HG02588 (cell line): ENCODE measurements around the gene CNTNAP2.

Experiments
- ATAC-seq: cut with Tn5 transposase; IDR thresholded peaks from one replicate; pipeline ENCODE4 v1.9.1; 2021; ENCODE audit warnings: mild to moderate bottlenecking, moderate library complexity; ENCODE audit not compliant: unreplicated experiment

Gene CNTNAP2

DNA sequence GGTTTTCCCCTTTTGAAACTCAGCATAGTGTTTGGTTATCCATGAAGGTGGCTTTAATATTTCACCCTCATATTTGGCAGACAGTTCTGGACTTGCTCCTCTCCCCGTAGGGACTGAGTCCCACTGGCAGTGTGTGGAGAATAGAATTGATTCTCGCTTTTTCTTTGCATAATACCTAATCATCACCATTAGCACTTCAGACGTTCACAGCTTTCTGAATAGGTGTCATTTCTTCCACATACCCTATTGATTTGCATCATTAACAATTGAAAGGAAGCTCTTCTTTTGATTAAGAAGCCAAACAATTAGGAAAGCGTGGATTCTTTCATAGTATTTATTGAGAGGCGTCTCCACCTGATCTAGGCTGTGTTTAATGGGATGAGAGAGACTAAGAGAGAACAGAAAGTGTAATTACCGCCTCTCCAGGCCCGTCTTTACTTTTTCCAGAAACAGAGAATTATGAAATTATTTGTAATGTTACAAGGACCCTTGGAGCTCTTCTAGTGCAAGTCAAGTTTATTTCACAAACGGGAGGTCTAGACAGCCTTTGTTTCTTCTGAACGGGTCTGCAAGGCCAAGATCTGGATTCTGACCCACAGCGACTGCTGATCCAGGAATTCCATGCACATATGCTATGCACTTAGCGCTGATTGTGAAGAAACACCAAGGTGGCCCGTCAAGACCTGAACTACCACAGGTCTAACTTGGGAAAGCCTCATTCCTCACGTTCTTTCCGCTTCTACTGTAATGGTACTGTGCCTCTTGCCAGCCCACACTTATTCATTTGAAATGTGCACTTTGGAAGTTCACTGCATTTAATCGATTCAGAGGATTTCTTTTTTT, 2224.1 kb downstream of the CNTNAP2 start:
- ATAC-seq = no peak

DNA sequence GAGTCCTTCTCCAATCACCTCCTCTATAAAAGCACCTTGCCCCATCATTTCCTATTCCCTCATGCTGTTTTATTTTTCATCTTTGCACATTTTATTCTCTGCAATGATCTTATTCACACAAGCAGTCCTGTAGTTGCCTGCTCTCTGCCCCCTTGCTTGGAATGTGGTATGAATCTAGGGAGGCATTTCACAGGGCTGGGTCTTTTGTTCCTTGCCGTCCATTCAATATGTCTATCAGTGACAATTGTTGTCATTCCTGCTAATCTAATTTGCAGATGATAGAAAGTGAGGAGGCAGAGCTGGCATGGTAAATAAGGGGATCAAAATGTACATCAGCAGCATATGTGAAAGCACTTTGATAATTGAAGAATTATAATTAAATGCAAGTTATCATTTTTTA, 2227.8 kb downstream of the CNTNAP2 start:
- no peak for ATAC-seq

DNA sequence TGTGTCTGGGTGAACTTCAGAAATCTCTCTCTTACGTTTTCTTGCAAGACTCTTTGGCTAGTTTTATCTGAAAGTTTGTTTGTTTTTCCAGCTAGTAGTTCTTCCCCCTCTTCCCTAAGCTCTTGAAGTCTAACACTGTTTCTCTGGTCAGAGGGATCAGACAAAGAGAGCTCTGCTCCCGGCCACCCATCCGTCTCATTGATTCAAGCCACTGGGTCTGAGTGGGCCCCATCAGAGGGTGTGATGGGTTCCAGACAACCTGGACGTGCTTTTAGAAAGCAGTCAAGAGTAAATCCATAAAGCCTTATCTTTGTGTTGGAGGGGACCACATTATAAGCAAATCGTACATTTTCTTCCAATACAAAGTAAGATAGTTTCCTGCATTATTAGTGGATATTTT, 2231.4 kb downstream of the CNTNAP2 start:
- ATAC-seq = no peak

DNA sequence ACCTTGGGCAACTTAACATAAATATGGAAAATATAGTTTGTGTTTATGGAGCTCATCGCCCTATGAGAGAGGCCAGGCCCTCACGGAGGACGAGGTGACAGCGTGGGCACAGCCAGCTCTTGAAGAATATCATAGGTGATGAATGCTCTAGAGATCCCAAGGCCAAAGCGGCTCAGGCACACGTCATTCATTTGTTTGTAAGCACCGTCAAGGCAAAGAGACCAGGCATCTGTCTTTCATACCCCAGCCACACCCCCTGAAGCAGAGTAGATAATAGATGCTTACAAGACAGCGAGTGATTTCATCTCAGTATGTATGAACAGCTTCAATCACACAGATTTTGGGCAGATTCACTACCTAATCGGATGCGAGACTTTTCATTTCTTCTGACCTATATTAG, 2231.9 kb downstream of the CNTNAP2 start:
- ATAC-seq = no peak

DNA sequence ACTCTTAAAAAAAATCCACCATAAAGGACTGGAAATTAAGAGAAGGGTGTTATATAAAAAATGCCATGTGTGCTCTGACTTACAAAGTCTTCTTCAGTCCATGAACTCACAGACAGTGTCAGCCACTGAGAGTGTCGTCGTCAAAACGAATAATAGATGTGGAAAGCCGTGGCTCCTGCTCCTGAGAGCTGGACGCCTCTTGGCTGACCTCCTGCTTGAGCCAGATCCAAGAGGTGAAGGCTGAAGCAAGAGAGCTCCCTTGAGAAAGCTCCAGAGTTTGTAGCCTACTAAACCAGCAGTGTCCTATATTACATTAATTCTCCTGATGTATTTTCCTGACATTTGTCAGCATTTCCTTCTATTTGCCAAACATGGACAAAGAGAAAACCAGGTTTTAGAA, 2239.7 kb downstream of the CNTNAP2 start:
- ATAC-seq = no peak

DNA sequence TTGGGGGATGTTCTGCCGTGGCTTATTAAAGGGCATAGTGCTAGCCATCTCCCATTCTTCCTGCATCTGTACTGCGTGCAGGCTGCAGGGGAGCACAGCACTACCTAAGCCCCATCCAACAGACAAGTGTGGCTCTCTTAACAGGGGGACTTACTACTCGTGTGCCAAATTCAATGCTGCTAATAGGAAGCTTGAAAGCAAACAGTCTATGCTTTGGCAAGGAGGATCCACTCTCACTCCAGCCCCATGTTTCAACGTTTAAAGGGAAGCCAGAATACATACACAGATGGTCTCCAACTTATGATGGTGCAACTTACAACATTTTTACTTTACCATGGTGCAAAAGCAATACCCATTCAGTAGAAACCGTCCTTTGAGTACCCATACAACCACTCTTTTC, 2245.9 kb downstream of the CNTNAP2 start:
- ATAC-seq = no peak

DNA sequence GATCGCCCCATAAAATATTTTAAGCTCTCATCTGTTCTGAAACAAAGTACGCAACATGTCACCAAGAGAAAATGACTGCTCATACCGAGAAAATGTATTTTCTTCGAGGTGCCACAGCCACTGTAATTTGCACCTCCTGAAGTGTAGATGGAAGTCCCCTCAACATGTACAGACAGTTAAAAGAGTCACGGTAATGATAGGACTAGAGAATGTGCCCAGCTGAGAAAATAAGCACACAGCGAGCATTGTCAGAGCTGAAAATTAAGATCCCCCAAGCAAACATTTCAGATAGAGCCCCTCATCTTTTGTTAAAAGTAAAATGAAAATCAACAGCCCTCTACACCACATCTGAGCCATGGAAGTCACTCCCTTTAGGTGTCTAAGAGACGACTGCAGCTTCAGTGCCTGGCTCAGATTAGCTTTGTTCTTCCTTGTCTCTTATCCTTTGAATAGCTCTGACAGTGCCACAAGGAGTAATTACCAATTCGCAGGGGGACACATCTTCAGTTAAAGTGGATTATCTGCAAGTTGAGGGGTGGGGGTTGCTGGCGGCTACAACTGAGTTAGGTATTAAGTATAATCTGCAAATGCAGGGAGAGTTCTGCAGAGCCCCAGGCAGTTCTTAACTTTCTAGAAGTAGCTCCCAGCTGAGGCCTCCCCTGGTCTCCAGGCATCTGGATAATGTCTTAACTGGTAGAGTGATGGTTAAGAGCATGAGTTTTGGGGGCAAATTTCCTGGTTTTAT, 2251.3 kb downstream of the CNTNAP2 start:
- no peak for ATAC-seq

DNA sequence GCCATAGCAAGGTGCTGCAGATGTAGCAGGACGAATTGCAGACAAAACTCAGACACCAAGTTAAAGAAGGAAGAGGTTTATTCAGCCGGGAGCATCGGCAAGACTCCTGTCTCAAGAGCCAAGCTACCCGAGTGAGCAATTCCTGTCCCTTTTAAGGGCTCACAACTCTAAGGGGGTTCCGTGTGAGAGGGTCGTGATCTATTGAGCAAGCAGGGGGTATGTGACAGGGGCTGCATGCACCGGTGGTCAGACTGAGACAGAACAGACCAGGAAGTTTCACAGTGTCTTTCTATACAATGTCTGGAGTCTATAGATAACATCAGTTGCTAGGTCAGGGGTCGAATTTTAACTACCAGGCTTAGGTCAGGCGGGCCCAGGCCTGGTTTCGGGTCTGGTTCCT, 2252.0 kb downstream of the CNTNAP2 start:
- no peak for ATAC-seq

DNA sequence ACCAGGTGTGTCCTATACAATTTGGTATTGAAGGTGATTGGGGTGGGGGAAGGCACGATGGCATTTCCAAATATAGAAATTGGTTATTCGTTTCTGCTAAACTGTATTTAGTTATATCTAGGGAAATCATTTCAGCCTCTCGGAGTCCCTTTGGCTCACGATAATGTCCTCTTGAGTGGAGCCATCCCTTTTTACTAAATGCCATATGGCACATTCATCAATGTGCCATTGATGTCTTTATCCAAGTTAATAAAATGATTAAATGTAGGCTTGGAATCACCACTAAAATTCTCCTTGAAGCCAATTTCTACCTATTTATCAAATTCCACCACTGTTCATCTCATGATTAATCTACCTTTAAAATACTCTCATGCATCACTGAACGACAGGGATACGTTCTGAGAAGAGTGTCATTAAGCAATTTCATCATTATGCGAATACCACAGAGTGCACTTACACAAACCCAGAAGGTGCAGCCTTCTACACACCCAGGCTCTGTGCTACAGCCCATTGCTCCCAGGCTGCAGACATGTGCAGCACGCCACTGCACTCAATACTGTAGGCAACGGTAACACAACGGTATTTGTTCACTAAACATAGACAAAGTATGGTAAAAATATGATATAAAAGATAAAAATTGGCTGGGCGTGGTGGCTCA, 2254.8 kb downstream of the CNTNAP2 start:
- ATAC-seq = no peak

DNA sequence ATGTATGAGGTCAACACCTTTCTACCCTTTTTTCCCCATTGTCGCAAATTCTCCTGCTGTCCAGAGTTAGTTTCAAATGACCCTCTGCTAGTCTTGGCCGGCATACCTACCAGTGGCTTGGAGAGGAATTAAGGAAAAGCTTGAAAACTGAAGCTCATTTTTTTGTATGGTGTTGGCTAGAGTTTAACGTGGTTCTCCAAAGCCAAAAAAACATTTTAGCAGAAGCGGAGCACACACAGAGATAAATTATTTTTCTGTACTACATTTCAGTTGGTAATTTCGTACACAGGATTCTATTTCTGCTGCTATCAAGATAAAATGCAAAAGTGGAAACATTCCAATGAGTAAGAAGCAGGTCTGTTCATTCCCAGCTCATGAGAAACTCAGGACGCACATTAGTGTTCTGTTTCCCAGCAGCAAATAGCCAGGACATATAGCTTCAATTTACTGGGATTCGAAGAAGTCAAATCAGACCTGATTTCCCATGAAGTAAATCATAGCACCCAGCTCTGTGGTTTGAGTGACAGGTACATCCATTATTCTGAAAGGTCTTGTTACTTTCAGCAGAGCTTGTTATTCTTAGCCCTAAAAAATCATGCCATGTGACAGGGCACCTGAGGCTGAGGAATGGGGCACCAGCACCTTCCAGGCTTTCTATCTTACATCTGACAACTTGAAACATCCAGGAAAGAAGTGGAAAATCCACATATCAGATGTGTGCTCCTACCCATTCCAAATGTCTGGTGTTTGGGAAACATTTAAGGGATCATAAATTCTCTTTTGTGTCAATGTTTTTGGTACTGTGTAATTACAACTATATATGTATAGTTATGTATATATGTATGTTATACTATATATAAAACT, 2258.0 kb downstream of the CNTNAP2 start:
- no peak for ATAC-seq

DNA sequence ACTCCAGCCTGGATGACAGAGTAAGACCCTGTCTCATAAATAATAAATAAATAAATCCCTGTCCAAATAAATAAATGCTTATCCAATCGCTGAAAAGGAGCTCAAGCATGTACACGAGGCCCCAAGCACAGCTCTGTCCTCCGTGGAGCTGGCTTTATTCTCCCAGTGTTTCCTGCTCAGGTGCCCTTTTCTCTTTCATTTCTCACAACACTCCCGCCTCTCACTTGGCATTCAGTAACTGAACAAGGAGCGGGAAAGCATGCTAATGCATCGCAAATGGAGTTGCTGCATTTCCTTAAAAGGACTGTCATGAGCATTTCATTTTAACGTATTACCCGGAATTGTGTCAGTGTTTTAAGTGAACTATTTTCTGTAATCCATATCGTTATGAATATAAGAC, 2263.1 kb downstream of the CNTNAP2 start:
- no peak for ATAC-seq

DNA sequence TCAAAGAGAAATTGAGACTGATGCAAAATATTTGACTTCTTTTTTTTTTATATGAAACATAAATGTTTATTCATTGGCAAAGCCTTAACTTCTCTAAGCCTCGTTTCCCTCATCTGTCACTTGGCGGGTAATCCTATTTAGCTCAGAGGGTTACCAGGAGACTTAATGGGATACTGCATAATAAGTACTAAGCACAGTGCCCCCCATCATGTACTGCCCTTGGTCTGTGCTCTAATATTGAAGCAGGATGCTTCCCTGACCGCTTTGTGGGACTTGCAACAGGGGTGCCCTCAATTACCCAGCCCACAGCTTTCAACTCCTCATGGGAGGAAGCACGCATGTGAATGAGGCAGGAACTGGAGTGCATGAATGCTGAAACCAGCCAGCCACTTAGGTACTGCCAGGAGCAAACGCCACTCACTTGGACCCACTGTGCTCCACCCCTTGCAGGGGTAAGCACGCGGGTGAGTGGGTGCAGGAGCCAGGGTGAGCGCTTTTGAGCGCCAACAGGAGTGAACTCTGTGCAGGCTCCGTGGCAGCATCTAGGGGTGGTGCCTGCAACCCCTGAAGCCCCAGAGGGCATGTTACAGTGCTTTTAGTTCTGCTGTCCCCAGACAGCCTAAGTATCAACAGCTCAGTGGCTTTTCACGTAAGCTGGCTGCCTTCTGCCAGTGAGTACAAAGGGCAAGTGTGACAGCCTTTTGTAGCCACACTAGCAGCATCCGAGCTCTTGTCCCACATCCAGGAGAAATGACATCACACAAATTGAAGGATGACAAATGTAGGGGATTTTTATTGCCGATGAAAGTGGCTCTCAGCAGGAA, 2264.2 kb downstream of the CNTNAP2 start:
- ATAC-seq = no peak

DNA sequence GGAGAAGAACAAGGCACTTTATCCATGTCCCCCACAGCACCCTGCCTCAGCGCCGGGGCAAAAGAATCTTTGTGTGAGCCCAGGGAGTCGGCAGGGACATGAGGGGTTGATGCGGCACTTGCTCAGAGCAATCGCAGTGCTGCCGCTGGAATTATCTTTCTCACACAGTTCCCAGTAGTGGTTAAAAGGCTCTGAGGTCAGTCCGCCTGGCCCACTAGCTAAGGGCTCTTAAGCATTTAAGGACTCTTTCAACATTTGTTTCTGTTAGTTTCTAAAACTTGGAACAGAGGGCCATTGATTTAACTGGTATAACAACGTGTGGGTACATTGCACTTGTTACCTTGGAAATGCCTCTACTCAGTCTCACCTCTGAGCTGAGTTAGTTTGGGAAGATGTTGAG, 2266.0 kb downstream of the CNTNAP2 start:
- ATAC-seq = no peak

DNA sequence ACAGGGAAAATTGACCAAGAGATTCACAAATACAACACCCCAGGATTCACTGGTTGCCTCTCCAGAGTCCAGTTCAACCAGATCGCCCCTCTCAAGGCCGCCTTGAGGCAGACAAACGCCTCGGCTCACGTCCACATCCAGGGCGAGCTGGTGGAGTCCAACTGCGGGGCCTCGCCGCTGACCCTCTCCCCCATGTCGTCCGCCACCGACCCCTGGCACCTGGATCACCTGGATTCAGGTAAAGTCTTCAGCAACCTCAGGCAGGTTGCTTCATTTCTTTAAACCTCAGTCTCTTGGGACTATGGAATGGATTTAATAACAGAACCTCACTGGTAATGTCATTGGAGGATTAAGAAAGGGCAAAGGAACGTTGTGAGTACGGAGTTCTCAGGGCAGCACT, 2267.1 kb downstream of the CNTNAP2 start:
- no peak for ATAC-seq

DNA sequence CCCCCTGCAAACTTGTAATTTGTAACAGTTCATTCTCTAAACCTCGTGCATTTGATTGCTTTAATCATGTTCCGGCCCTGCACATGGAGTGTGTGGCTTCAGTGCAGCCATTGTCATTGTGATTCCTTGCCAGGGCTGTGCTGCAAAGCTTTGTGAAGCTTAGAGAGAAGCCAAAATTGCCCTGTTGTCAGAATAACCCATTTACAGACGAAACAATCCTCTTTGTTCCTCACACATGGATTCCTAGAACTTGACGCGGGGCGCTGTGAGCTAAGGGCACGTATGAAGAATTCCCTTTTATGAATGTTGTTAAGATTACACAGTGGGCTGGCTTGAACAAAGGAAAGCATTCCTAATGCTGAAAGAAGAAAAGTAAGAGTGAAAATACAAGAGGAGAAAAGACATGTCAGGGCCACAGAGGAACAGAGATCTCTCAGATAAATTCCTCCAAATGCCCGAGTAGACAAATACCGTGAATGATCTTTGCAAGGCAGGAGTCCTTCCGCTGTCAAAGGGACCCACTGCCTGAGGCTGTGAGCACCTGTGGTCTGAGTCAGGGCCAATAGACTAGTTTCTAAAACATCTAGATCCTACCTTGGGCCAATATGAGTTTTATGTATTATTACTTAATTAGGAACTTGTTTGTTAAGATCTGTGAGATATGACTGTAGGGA, 2268.5 kb downstream of the CNTNAP2 start:
- no peak for ATAC-seq

DNA sequence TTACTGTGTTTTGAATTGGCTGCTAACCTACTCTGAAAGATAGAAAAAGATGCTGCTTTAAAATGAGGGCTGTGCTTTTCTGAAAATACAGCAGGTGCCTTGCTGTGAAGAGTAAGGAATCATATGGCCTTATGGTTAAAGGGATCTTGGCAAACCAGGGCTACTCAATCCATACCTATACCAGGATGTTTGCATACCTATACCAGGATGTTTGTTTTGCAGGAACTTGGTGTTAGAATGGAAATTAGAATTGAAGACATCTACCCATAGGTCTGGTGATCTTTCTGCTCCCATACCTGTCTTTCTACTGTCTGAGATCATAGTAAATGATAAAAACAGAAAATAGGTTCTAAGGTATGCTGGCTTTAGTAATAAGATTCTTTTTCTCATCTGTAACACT, 2273.8 kb downstream of the CNTNAP2 start:
- ATAC-seq = no peak

DNA sequence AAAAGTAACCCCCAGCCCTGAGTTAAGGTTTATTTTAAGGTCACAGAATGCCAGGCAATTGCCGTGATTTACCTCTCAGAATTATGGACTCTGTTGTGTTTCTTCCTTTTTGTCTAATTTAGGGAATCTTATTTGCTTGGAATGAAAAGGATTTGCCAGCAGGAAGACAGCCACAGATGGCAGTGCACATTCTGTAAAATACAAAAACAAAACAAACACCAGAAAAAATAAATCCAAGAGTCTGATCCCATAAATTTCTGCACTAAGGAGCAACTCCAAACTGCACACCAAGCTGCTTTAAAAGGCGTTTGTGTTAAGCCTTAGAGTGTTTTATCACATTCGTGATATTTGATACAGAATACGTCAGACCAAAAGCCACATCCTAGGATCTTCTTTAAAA, 2275.0 kb downstream of the CNTNAP2 start:
- no peak for ATAC-seq

DNA sequence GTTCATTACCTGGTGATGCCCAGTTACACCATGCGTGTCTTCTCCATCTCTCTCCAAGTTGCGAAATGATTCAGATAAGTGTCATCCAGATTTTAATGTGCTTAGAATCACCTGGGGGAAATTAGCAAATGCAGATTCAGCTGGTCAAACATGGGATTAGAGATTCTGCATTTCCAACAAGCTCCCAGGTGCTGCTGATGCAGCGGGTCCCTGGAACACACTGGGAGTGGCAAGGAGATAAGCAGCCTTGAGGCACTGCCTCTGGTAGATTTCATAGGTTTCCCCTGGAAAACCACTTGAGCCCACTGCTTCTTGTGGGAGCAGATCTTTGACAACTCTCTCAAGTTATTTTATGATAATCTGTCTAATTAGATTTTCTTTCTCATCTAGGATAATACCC, 2278.0 kb downstream of the CNTNAP2 start:
- no peak for ATAC-seq

DNA sequence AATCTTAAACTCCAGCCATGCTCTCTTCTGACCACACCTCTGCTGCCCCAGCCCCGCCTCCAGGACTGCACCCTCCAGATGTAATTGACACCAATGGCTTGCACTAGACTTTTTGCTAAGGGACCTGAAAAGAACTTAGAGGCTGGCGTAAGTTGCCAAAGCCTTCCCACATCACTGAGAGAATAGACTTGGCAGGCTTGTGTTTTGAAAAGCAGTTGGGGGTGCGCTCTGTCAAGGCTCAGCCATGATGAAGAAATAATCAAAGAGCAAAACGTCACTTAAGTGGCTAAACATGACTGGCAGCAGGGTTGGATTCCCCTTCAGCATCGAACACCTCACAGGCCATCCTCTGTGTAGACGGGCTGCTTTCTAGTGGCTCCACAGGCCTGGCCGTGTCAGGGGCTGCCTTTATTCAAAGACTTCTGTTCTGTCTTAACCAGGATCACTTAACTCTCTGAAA, 2278.8 kb downstream of the CNTNAP2 start:
- ATAC-seq = no peak
